HepG2 (cell line): ENCODE measurements around the gene SRSF4. TPM values are rescaled to one million over a fixed set of nuclear protein-coding genes. Genes with fewer than 3 reads are reported as not detected.

ENCODE experiments used
- AFF4 ChIP-seq: sonication (generic); formaldehyde crosslinking; IDR thresholded peaks from 2 replicates; pipeline ENCODE4 v1.4.0; 2020; ENCODE audit warnings: missing genetic modification reagents
- CAMTA2 ChIP-seq: sonication (generic); formaldehyde crosslinking; IDR thresholded peaks from 2 replicates; pipeline ENCODE4 v1.4.0; 2020; ENCODE audit warnings: mild to moderate bottlenecking, missing genetic modification reagents, borderline replicate concordance
- CCAR2 ChIP-seq: fragments of 200-400 bp; formaldehyde crosslinking; optimal IDR thresholded peaks from 2 replicates; pipeline ENCODE3; 2018; ENCODE audit warnings: low read depth, mild to moderate bottlenecking, low read length, moderate library complexity
- EED ChIP-seq: sonication (generic); formaldehyde crosslinking; IDR thresholded peaks from 2 replicates; pipeline ENCODE4 v1.5.0; 2020; ENCODE audit warnings: mild to moderate bottlenecking, missing genetic modification reagents
- FIP1L1 ChIP-seq: fragments of 200-400 bp; formaldehyde crosslinking; IDR thresholded peaks from 2 replicates; pipeline ENCODE4 v1.6.1; 2018; ENCODE audit warnings: low read depth, mild to moderate bottlenecking, low read length, moderate library complexity, borderline replicate concordance; ENCODE audit not compliant: insufficient read depth
- HMG20A ChIP-seq: IDR thresholded peaks from 2 replicates; pipeline ENCODE4 v1.6.1; 2016; ENCODE audit warnings: borderline replicate concordance
- HMGA1 ChIP-seq: sonication (generic); formaldehyde crosslinking; conservative IDR thresholded peaks from 2 replicates; pipeline ENCODE4 v1.4.0; 2020; ENCODE audit warnings: missing genetic modification reagents
- JUND ChIP-seq: sonication (generic); formaldehyde crosslinking; IDR thresholded peaks from 2 replicates; pipeline ENCODE4 v1.8.0; 2022; ENCODE audit warnings: mild to moderate bottlenecking, missing genetic modification reagents
- MXD4 ChIP-seq: IDR thresholded peaks from 2 replicates; pipeline ENCODE4 v1.6.1; 2016; ENCODE audit warnings: mild to moderate bottlenecking, missing biosample characterization, missing genetic modification reagents
- NCOR1 ChIP-seq: fragments of 200-600 bp; sonication (generic); IDR thresholded peaks from 2 replicates; pipeline ENCODE4 v1.7.0; 2017; ENCODE audit warnings: antibody characterized with exemption, low read length, borderline replicate concordance
- NFE2 ChIP-seq: sonication (generic); formaldehyde crosslinking; IDR thresholded peaks from 2 replicates; pipeline ENCODE4 v1.4.0; 2020; ENCODE audit warnings: missing genetic modification reagents
- RARG ChIP-seq: sonication (generic); formaldehyde crosslinking; IDR thresholded peaks from 2 replicates; pipeline ENCODE4 v1.4.0; 2020; ENCODE audit warnings: low read depth, mild to moderate bottlenecking, missing genetic modification reagents
- SNAI1 ChIP-seq: sonication (generic); formaldehyde crosslinking; IDR thresholded peaks from 2 replicates; pipeline ENCODE4 v1.5.0; 2020; ENCODE audit warnings: mild to moderate bottlenecking, missing genetic modification reagents, borderline replicate concordance
- ZKSCAN1 ChIP-seq: fragments of 150-350 bp; IDR thresholded peaks from 2 replicates; pipeline ENCODE4 v1.6.1; 2014; ENCODE audit warnings: low read length
- ZNF431 ChIP-seq: sonication (generic); formaldehyde crosslinking; IDR thresholded peaks from 2 replicates; pipeline ENCODE4 v1.9.0; 2022; ENCODE audit warnings: missing genetic modification reagents, low read depth, mild to moderate bottlenecking, borderline replicate concordance
- ZNF550 ChIP-seq: sonication (generic); formaldehyde crosslinking; IDR thresholded peaks from 2 replicates; pipeline ENCODE4 v1.4.0; 2020; ENCODE audit warnings: mild to moderate bottlenecking, missing genetic modification reagents, borderline replicate concordance
- ZNF644 ChIP-seq: IDR thresholded peaks from 2 replicates; pipeline ENCODE4 v1.6.1; 2016; ENCODE audit warnings: low read depth
- ZSCAN29 ChIP-seq: sonication (generic); formaldehyde crosslinking; conservative IDR thresholded peaks from 2 replicates; pipeline ENCODE4 v1.4.0; 2020; ENCODE audit warnings: mild to moderate bottlenecking, missing genetic modification reagents
- polyA plus RNA-seq, 8 experiments: library from polyadenylated mRNA; depleted of rRNA in 3 of 8; stranded (reverse) in 7 of 8; unstranded in 1 of 8; fragments of >200 nt; fragmentation: Illumina TruSeq in 4 of 8; extraction: Trizol in 4 of 8; gene quantifications; 2 replicates each; pipeline versions ENCODE4 v1.2.1 to v1.2.3, GENCODE V29; 2011 to 2016; ENCODE audit warnings: low read depth in 4 of 8, missing spikeins in 1 of 8, mixed read lengths in 1 of 8; ENCODE audit not compliant: insufficient read depth in 1 of 8
- total RNA-seq, 5 experiments: library from RNA; depleted of rRNA; stranded (reverse); fragments of >200 nt; fragmentation: Illumina TruSeq; extraction: Trizol; gene quantifications; 2 replicates each; pipeline ENCODE4 v1.2.3, GENCODE V29; 2016; ENCODE audit warnings: low read depth in 1 of 5
- TF ChIP-seq, protein P1 (sequence below): sonication (generic); formaldehyde crosslinking; IDR thresholded peaks from 2 replicates; pipeline ENCODE4 v1.4.0; 2020; ENCODE audit warnings: mild to moderate bottlenecking, missing genetic modification reagents

The SRSF4 gene
- total and polyA plus RNA-seq, 2 of the 13 experiments (the other 11 are each of a cell fraction or from before 2014, with no cell fraction given): 37.7 to 50.9 TPM

DNA sequence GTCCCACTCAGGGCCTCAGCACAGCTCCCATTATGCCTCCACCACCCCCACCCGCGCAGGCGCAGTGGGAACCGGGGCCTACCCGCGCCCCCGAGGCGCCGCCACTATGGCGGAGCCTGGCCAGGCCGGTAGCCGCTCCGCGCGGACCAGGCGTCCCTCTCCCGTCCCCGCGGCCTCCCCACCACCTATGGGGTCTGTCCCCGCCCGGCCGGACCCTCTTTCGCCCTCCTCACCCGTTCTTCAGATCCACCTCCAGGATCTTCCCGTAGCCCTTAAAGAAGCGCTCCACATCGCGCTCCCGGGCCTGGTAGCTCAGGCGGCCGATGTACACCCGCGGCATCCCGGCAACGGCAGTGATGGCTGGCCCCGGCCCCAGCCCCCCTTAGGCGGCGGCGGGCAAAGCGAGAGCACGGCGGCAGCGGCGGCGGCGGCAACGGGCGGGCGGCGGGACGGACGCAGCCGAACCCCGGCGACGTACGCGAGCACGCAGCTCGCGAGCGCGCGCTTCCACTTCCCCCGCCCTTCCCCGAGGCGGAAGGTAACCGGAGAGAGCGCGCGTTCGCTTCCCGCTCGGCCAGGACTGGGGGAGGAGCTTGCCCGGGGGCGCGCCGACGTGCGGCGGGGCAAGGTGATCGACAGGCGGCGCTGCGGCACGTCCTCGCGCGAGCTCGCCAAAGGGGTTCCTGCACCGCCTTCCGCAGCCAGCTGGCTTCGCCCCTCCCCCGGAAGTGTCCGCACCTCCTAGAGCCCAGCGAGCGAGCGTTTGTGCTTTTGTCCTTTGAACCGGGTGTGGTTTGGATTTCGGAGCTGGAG lies at the start of gene SRSF4 (continued):
- TF ChIP-seq, protein P1, sequence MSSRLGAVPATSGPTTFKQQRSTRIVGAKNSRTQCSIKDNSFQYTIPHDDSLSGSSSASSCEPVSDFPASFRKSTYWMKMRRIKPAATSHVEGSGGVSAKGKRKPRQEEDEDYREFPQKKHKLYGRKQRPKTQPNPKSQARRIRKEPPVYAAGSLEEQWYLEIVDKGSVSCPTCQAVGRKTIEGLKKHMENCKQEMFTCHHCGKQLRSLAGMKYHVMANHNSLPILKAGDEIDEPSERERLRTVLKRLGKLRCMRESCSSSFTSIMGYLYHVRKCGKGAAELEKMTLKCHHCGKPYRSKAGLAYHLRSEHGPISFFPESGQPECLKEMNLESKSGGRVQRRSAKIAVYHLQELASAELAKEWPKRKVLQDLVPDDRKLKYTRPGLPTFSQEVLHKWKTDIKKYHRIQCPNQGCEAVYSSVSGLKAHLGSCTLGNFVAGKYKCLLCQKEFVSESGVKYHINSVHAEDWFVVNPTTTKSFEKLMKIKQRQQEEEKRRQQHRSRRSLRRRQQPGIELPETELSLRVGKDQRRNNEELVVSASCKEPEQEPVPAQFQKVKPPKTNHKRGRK (CRISPR knock-in tag): no peak
- TF ChIP-seq ZKSCAN1: no peak
- TF ChIP-seq SNAI1: no peak
- TF ChIP-seq CCAR2: no peak
- no peak for TF ChIP-seq FIP1L1
- no peak for TF ChIP-seq ZNF644 (CRISPR knock-in tag)
- TF ChIP-seq HMG20A (CRISPR knock-in tag): no peak
- TF ChIP-seq NFE2: no peak; the same call in 1 of the 2 replicates
- TF ChIP-seq ZSCAN29 (CRISPR knock-in tag): 0 out of 2 replicates have a peak, but pooled peaks have one; percentile 74
- TF ChIP-seq ZNF431 (CRISPR knock-in tag): peak; percentile 72; the same call in 1 of the 2 replicates
- TF ChIP-seq CAMTA2 (CRISPR knock-in tag): no peak
- 0 out of 2 replicates have a peak, but pooled peaks have one; percentile 66 for TF ChIP-seq NCOR1
- TF ChIP-seq ZNF550: no peak
- 0 out of 2 replicates have a peak, but pooled peaks have one; percentile 73 for TF ChIP-seq RARG
- no peak for TF ChIP-seq HMGA1
- peak; percentile 73 for TF ChIP-seq EED
- TF ChIP-seq MXD4: no peak; the same call in 1 of the 2 replicates
- TF ChIP-seq AFF4 (CRISPR knock-in tag): peak; percentile 63; the same call in 1 of the 2 replicates
- TF ChIP-seq JUND (CRISPR knock-in tag): no peak
